ENCODE results near the gene OR2L13.
"Not testable (repeated sequence)": the region's sequence is repeated elsewhere in the genome, so short reads cannot be mapped to it uniquely, and the experiment has no call there.

Gene OR2L13

GRCh38 chr1:248094884-248095283 lies at the start of gene OR2L13:
TSS of gene OR2L13 (plus strand) at chr1:248095184. CDS start at chr1:248099376, 4,192 bp downstream.
- DNase-seq, result no peak

GRCh38 chr1:248045209-248045608 lies 49.8 kb upstream of the OR2L13 start:
- no peak for DNase-seq

- DNase-seq, result no peak
Observed at GRCh38 chr1:248046536-248046935, 48.4 kb upstream of the OR2L13 start, which contains the start of gene OR2L3. TSS of gene OR2L3 (plus strand) at chr1:248046836. CDS start at chr1:248060682, 13,846 bp downstream.

- no peak for DNase-seq
Observed at GRCh38 chr1:248047008-248047407, 48.0 kb upstream of the OR2L13 start.

GRCh38 chr1:248054671-248055070 lies 40.3 kb upstream of the OR2L13 start:
- no peak for DNase-seq

- no peak for DNase-seq
Observed at GRCh38 chr1:248055261-248055660, 39.7 kb upstream of the OR2L13 start.

- no peak for DNase-seq
Observed at GRCh38 chr1:248065071-248065470, 29.9 kb upstream of the OR2L13 start.

- DNase-seq, result no peak
Observed at GRCh38 chr1:248065604-248066003, 29.4 kb upstream of the OR2L13 start.

- not testable (repeated sequence) for DNase-seq
Observed at GRCh38 chr1:248083864-248084263, 11.1 kb upstream of the OR2L13 start.

- no peak for DNase-seq
Observed at GRCh38 chr1:248098529-248098928, 3.5 kb downstream of the OR2L13 start.

GRCh38 chr1:248102847-248103246 lies 7.9 kb downstream of the OR2L13 start:
- no peak for DNase-seq

- DNase-seq, result no peak
Observed at GRCh38 chr1:248111157-248111556, 16.2 kb downstream of the OR2L13 start.

GRCh38 chr1:248114890-248115289 lies 19.9 kb downstream of the OR2L13 start:
- no peak for DNase-seq

GRCh38 chr1:248127653-248128052 lies 32.7 kb downstream of the OR2L13 start:
- no peak for DNase-seq

GRCh38 chr1:248136811-248137210 lies 41.8 kb downstream of the OR2L13 start:
- DNase-seq, result no peak

- DNase-seq, result no peak
Observed at GRCh38 chr1:248140846-248141245, 45.9 kb downstream of the OR2L13 start.

- no peak for DNase-seq
Observed at GRCh38 chr1:248143311-248143710, 48.3 kb downstream of the OR2L13 start.

- no peak for DNase-seq
Observed at GRCh38 chr1:248144513-248145198, 49.7 kb downstream of the OR2L13 start, which contains the start of gene OR2M5. TSS of gene OR2M5 (plus strand) at chr1:248145148. CDS start at chr1:248145148, 0 bp downstream.
